Right cardiac atrium (tissue), 5 donors: ENCODE results near the gene EHBP1L1. TPM values are rescaled to one million over a fixed set of nuclear protein-coding genes. Genes with fewer than 3 reads are reported as not detected.

Source experiments
- ATAC-seq, 2 donors: fragments of 200-7000 bp; cut with Tn5 transposase; one replicate each; pipeline versions ENCODE4 v1.8.0 to v1.9.1; 2020; ENCODE audit warnings: moderate library complexity in 2 of 2, mild to moderate bottlenecking in 1 of 2
- DNase-seq, 3 donors: peaks; one replicate each; pipeline ENCODE4 v3.0.0-alpha.2; 2020
- H3K27ac ChIP-seq: one replicate; pipeline ENCODE4 v1.5.1; 2013; ENCODE audit warnings: mild to moderate bottlenecking, low read length, control low read depth, moderate library complexity
- H3K27me3 ChIP-seq: one replicate; pipeline ENCODE4 v1.6.1; 2013; ENCODE audit not compliant: control insufficient read depth, insufficient read depth
- H3K4me1 ChIP-seq: one replicate; pipeline ENCODE4 v1.6.1; 2013; ENCODE audit warnings: low read length; ENCODE audit not compliant: control insufficient read depth, insufficient read depth
- H3K4me3 ChIP-seq: one replicate; pipeline ENCODE4 v1.5.1; 2013; ENCODE audit warnings: low read length, control low read depth
- H3K9me3 ChIP-seq: one replicate; pipeline ENCODE4 v1.6.1; 2013; ENCODE audit warnings: low read length; ENCODE audit not compliant: control insufficient read depth
- WGBS: extraction: QIAGEN DNeasy Blood & Tissue Kit; methylation state at CpG from one replicate; pipeline ENCODE4 v1.1.7; 2013; 5-methylcytosine and 5-hydroxymethylcytosine counted together
- intact Hi-C, 4 donors: fragments of 100-400 bp; cut with DNase I; formaldehyde crosslinking; loops; one replicate each; pipeline versions ENCODE4 v1.11.0 to v1.14.0; 2022 to 2023
- polyA plus RNA-seq: library from polyadenylated mRNA; stranded (reverse); fragments of 200-250 nt; gene quantifications from one replicate; pipeline ENCODE4 v1.2.3, GENCODE V29; 2013
- total RNA-seq, 4 donors: library from RNA; stranded (reverse); fragmentation: NEBNext Ultra II Directional; extraction: Animal tissue kit (Norgen Biotek cat#: 25700); gene quantifications; one replicate each; pipeline ENCODE4 v1.2.1, GENCODE V29; 2021
- donor health status: healthy with polysubstance abuse.
- donor health status: DM: no; HTN: yes; CAD: no.
- donor health status: DM: no; HTN: no; CAD: no.
- donor health status: DM: no; HTN: yes; CAD: no; lungs with severe emphysema.
- donor health status: DM: yes; HTN: yes; CAD: no.

The EHBP1L1 gene
- total and polyA plus RNA-seq, 5 donors: 35.7 to 80.2 (median 46.4) TPM

- H3K9me3 ChIP-seq: no peaks in the 10 kb centered on the region
- intact Hi-C loops: no loop called here
- no peaks in the 10 kb centered on the region for H3K27me3 ChIP-seq
- peak overlapping the region; percentile 84 for H3K4me3 ChIP-seq
- peaks cover 19% of the 10 kb centered on the region for H3K4me1 ChIP-seq
- no peak for ATAC-seq
- DNase-seq: peak; percentile 50 to 76 (median 68)
- H3K27ac ChIP-seq: peak overlapping the region; percentile 69
- WGBS: 28% methylated on average over 22 of the region's 22 CpGs
Measured at GRCh38 chr11:65573391-65574079, 2.3 kb upstream of the EHBP1L1 start.

- peak overlapping the region; percentile 84 for H3K4me3 ChIP-seq
- intact Hi-C loops: no loop called here
- WGBS: 1% methylated on average over 67 of the region's 67 CpGs
- ATAC-seq: peak; percentile 70 to 72
- no peaks in the 10 kb centered on the region for H3K9me3 ChIP-seq
- peak overlapping the region; percentile 73 for H3K27ac ChIP-seq
- peaks cover 14% of the 10 kb centered on the region for H3K4me1 ChIP-seq
- DNase-seq: peak; percentile 98
- no peaks in the 10 kb centered on the region for H3K27me3 ChIP-seq
Measured at GRCh38 chr11:65574109-65574810, 1.6 kb upstream of the EHBP1L1 start.

GRCh38 chr11:65574811-65575567 lies 864 bp upstream of the EHBP1L1 start:
- Histone ChIP-seq H3K27me3 (no peaks in the 10 kb centered on the region), H3K9me3 (no peaks in the 10 kb centered on the region), H3K4me3 (peak overlapping the region; percentile 84), H3K4me1 (peaks cover 14% of the 10 kb centered on the region), H3K27ac (peak overlapping the region; percentile 73)
- 26% methylated on average over 28 of the region's 28 CpGs for WGBS
- intact Hi-C loops: loop anchor here in 1 of 4 donors (5.0 kb wide), 1 partner anchor 37 kb away; the partner anchor contains the start of gene MAP3K11
- peak in 2 of 3 donors; percentile 66 to 74 for DNase-seq
- ATAC-seq: no peak

- ATAC-seq: no peak
Measured at GRCh38 chr11:65576232-65576866, 496 bp downstream of the EHBP1L1 start.

GRCh38 chr11:65576867-65577755 lies 1.3 kb downstream of the EHBP1L1 start:
- H3K4me1 ChIP-seq: peaks cover 9% of the 10 kb centered on the region
- 33% methylated on average over 18 of the region's 18 CpGs for whole genome bisulfite sequencing
- peak overlapping the region; percentile 84 for H3K4me3 ChIP-seq
- DNase-seq: peak; percentile 82 to 88 (median 84)
- peak overlapping the region; percentile 92 for H3K27ac ChIP-seq
- peak; percentile 29 to 52 for ATAC-seq
- intact Hi-C loops: loop anchor here in 1 of 4 donors (5.0 kb wide), 1 partner anchor 35 kb away; the partner anchor contains the start of gene MAP3K11
- no peaks in the 10 kb centered on the region for H3K27me3 ChIP-seq
- no peaks in the 10 kb centered on the region for H3K9me3 ChIP-seq

More at GRCh38 chr11:65576232-65576866, 496 bp downstream of the EHBP1L1 start:
- peaks cover 14% of the 10 kb centered on the region for H3K4me1 ChIP-seq
- peak; percentile 57 to 82 (median 80) for DNase-seq
- 10% methylated on average over 26 of the region's 26 CpGs for WGBS
- H3K4me3 ChIP-seq: peak overlapping the region; percentile 84
- H3K9me3 ChIP-seq: no peaks in the 10 kb centered on the region
- no peaks in the 10 kb centered on the region for H3K27me3 ChIP-seq
- intact Hi-C loops: loop anchor here in 1 of 4 donors (5.0 kb wide), 1 partner anchor 36 kb away; the partner anchor contains the start of gene MAP3K11
- peak overlapping the region; percentile 92 for H3K27ac ChIP-seq

- Histone ChIP-seq H3K4me1 (peaks cover 9% of the 10 kb centered on the region), H3K9me3 (no peaks in the 10 kb centered on the region), H3K4me3 (no peak overlapping the region), H3K27me3 (no peaks in the 10 kb centered on the region), H3K27ac (peak overlapping the region; percentile 92)
- 30% methylated on average over 8 of the region's 8 CpGs for WGBS
- intact Hi-C loops: loop anchor here in 1 of 4 donors (5.0 kb wide), 1 partner anchor 35 kb away; the partner anchor contains the start of gene MAP3K11
- DNase-seq (peak in 2 of 3 donors; percentile 65 to 72), ATAC-seq (no peak)
Measured at GRCh38 chr11:65577756-65578109, 1.9 kb downstream of the EHBP1L1 start.

- Histone ChIP-seq H3K27ac (peak overlapping the region; percentile 92), H3K4me1 (peaks cover 9% of the 10 kb centered on the region), H3K4me3 (no peak overlapping the region), H3K27me3 (no peaks in the 10 kb centered on the region), H3K9me3 (no peaks in the 10 kb centered on the region)
- DNase-seq: peak in 1 of 3 donors; percentile 45
- ATAC-seq: no peak
- intact Hi-C loops: loop anchor here in 1 of 4 donors (5.0 kb wide), 1 partner anchor 34 kb away; the partner anchor contains the start of gene MAP3K11
- WGBS: 88% methylated on average over 7 of the region's 7 CpGs
Measured at GRCh38 chr11:65578134-65578533, 2.3 kb downstream of the EHBP1L1 start.

GRCh38 chr11:65578667-65579066 lies 2.8 kb downstream of the EHBP1L1 start:
- no peak overlapping the region for H3K27ac ChIP-seq
- intact Hi-C loops: loop anchor here in 1 of 4 donors (5.0 kb wide), 1 partner anchor 34 kb away; the partner anchor contains the start of gene MAP3K11
- peaks cover 9% of the 10 kb centered on the region for H3K4me1 ChIP-seq
- DNase-seq (no peak), ATAC-seq (no peak)
- 68% methylated on average over 3 of the region's 3 CpGs for WGBS
- no peak overlapping the region for H3K4me3 ChIP-seq
- no peaks in the 10 kb centered on the region for H3K9me3 ChIP-seq
- H3K27me3 ChIP-seq: no peaks in the 10 kb centered on the region

GRCh38 chr11:65579291-65579690 lies 3.4 kb downstream of the EHBP1L1 start:
- Histone ChIP-seq H3K27ac (no peak overlapping the region), H3K27me3 (no peaks in the 10 kb centered on the region), H3K4me1 (peaks cover 7% of the 10 kb centered on the region), H3K4me3 (no peak overlapping the region), H3K9me3 (no peaks in the 10 kb centered on the region)
- DNase-seq (no peak), ATAC-seq (no peak)
- WGBS: 85% methylated on average over 4 of the region's 4 CpGs
- intact Hi-C loops: loop anchor here in 1 of 4 donors (5.0 kb wide), 1 partner anchor 33 kb away; the partner anchor contains the start of gene MAP3K11
